ENCODE results near the gene SUPT20H.

DNA sequence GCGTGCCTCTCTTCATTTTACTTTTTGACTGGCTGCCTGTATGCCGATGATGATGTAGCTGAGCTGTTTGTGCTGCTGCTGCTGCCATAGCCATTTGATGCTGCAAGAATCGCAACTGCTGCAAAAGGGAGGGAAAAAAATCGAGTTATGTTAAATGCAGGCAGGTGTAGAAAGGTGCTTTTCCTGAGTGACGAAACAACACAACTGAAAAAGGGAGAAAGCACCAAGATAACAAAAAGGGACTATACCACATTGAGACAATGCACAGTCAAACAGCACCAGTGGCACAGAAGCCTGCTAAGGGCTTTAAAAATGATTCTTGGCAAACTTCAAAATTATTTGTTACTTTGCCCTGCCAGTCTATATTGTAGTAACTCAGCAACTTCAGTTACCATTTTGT lies 49.8 kb downstream of the SUPT20H start:
- TF ChIP-seq POLR2A (IDR thresholded peaks at IDR 0.05) = no peak
- TF ChIP-seq, protein P1, sequence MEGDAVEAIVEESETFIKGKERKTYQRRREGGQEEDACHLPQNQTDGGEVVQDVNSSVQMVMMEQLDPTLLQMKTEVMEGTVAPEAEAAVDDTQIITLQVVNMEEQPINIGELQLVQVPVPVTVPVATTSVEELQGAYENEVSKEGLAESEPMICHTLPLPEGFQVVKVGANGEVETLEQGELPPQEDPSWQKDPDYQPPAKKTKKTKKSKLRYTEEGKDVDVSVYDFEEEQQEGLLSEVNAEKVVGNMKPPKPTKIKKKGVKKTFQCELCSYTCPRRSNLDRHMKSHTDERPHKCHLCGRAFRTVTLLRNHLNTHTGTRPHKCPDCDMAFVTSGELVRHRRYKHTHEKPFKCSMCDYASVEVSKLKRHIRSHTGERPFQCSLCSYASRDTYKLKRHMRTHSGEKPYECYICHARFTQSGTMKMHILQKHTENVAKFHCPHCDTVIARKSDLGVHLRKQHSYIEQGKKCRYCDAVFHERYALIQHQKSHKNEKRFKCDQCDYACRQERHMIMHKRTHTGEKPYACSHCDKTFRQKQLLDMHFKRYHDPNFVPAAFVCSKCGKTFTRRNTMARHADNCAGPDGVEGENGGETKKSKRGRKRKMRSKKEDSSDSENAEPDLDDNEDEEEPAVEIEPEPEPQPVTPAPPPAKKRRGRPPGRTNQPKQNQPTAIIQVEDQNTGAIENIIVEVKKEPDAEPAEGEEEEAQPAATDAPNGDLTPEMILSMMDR (IDR thresholded peaks at IDR 0.05) = no peak
